Liver (tissue), 9 donors: Measurements from ENCODE around the gene APOL4. TPM values are rescaled to one million over a fixed set of nuclear protein-coding genes. Genes with fewer than 3 reads are reported as not detected.

Source experiments
- DNase-seq: peaks from one replicate; pipeline ENCODE4 v3.0.0-alpha.2; 2017; ENCODE audit warnings: low spot score
- H3K27ac ChIP-seq, 2 donors: one replicate each; pipeline ENCODE4 v1.7.0; 2013; ENCODE audit warnings: inconsistent platforms in 2 of 2, low read length in 2 of 2, control low read depth in 1 of 2, low read depth in 1 of 2, mild to moderate bottlenecking in 1 of 2
- H3K27me3 ChIP-seq, 4 donors: one replicate each; pipeline versions ENCODE4 v1.6.1 to v1.7.0; 2013; ENCODE audit warnings: low read length in 3 of 4, inconsistent platforms in 1 of 4, mild to moderate bottlenecking in 1 of 4, moderate library complexity in 1 of 4; ENCODE audit not compliant: control insufficient read depth in 4 of 4, insufficient read depth in 4 of 4
- H3K36me3 ChIP-seq, 4 donors: one replicate each; pipeline versions ENCODE4 v1.6.1 to v1.7.0; 2013; ENCODE audit warnings: low read length in 3 of 4, mild to moderate bottlenecking in 3 of 4, low read depth in 1 of 4, moderate library complexity in 1 of 4; ENCODE audit not compliant: control insufficient read depth in 4 of 4, insufficient read depth in 3 of 4
- H3K4me1 ChIP-seq, 4 donors: one replicate each; pipeline versions ENCODE4 v1.6.1 to v1.7.0; 2013; ENCODE audit warnings: low read length in 3 of 4, mild to moderate bottlenecking in 3 of 4, moderate library complexity in 1 of 4; ENCODE audit not compliant: control insufficient read depth in 4 of 4, insufficient read depth in 4 of 4
- H3K4me3 ChIP-seq, 3 donors: one replicate each; pipeline versions ENCODE4 v1.6.1 to v1.7.0; 2013; ENCODE audit warnings: low read length in 3 of 3, control low read depth in 1 of 3, low read depth in 1 of 3, mild to moderate bottlenecking in 1 of 3
- H3K9ac ChIP-seq, 2 donors: one replicate each; pipeline ENCODE4 v1.7.0; 2013; ENCODE audit warnings: low read length in 2 of 2, mild to moderate bottlenecking in 2 of 2, moderate library complexity in 2 of 2, control low read depth in 1 of 2, low read depth in 1 of 2
- H3K9me3 ChIP-seq, 4 donors: one replicate each; pipeline versions ENCODE4 v1.6.1 to v1.7.0; 2013; ENCODE audit warnings: low read length in 3 of 4; ENCODE audit not compliant: control insufficient read depth in 4 of 4
- ATF3 ChIP-seq: IDR thresholded peaks from 2 replicates; pipeline ENCODE4 v1.6.1; 2016; ENCODE audit warnings: antibody characterized with exemption
- CTCF ChIP-seq: fragments of 150-350 bp; IDR thresholded peaks from 2 replicates; pipeline ENCODE4 v1.5.1; 2017; ENCODE audit warnings: improper control_type of control experiment, low read depth, low read length; ENCODE audit not compliant: missing input control
- EGR1 ChIP-seq, 2 donors: IDR thresholded peaks; 2 replicates each; pipeline ENCODE4 v1.6.1; 2016 to 2018; ENCODE audit warnings: antibody characterized with exemption in 2 of 2, low read depth in 2 of 2
- FOXA1 ChIP-seq: IDR thresholded peaks from 2 replicates; pipeline ENCODE4 v1.6.1; 2016; ENCODE audit warnings: antibody characterized with exemption
- FOXA2 ChIP-seq: IDR thresholded peaks from 2 replicates; pipeline ENCODE4 v1.6.1; 2016; ENCODE audit warnings: antibody characterized with exemption
- GABPA ChIP-seq, 2 donors: IDR thresholded peaks in 1 of 2; conservative IDR thresholded peaks in 1 of 2; 2 replicates each; pipeline ENCODE4 v1.6.1; 2016; ENCODE audit warnings: antibody characterized with exemption in 2 of 2, mild to moderate bottlenecking in 1 of 2, moderate library complexity in 1 of 2
- HNF4A ChIP-seq, 2 donors: conservative IDR thresholded peaks; 2 replicates each; pipeline ENCODE4 v1.6.1; 2016; ENCODE audit warnings: antibody characterized with exemption in 2 of 2, mild to moderate bottlenecking in 2 of 2
- HNF4G ChIP-seq: IDR thresholded peaks from 2 replicates; pipeline ENCODE4 v1.6.1; 2016; ENCODE audit warnings: antibody characterized with exemption
- JUND ChIP-seq, 2 donors: IDR thresholded peaks; 2 replicates each; pipeline ENCODE4 v1.6.1; 2016; ENCODE audit warnings: antibody characterized with exemption in 2 of 2
- MAX ChIP-seq: IDR thresholded peaks from 2 replicates; pipeline ENCODE4 v1.6.1; 2016; ENCODE audit warnings: antibody characterized with exemption
- NR2F2 ChIP-seq: IDR thresholded peaks from 2 replicates; pipeline ENCODE4 v1.6.1; 2016; ENCODE audit warnings: antibody characterized with exemption
- RAD21 ChIP-seq, 2 donors: IDR thresholded peaks; 2 replicates each; pipeline ENCODE4 v1.6.1; 2016; ENCODE audit warnings: antibody characterized with exemption in 2 of 2, mild to moderate bottlenecking in 2 of 2
- REST ChIP-seq: IDR thresholded peaks from 2 replicates; pipeline ENCODE4 v1.6.1; 2016; ENCODE audit warnings: antibody characterized with exemption, mild to moderate bottlenecking
- RXRA ChIP-seq, 2 donors: IDR thresholded peaks; 2 replicates each; pipeline ENCODE4 v1.6.1; 2017 to 2018; ENCODE audit warnings: antibody characterized with exemption in 2 of 2, mild to moderate bottlenecking in 1 of 2
- SP1 ChIP-seq: IDR thresholded peaks from 2 replicates; pipeline ENCODE4 v1.6.1; 2018; ENCODE audit warnings: antibody characterized with exemption, mild to moderate bottlenecking
- TAF1 ChIP-seq: conservative IDR thresholded peaks from 2 replicates; pipeline ENCODE4 v1.6.1; 2016; ENCODE audit warnings: antibody characterized with exemption, mild to moderate bottlenecking
- ZBTB33 ChIP-seq: IDR thresholded peaks from 2 replicates; pipeline ENCODE4 v1.6.1; 2016; ENCODE audit warnings: antibody characterized with exemption
- WGBS: extraction: QIAGEN DNeasy Blood & Tissue Kit; methylation state at CpG from one replicate; pipeline ENCODE4 v1.1.7; 2013; 5-methylcytosine and 5-hydroxymethylcytosine counted together
- polyA plus RNA-seq, 2 donors: library from polyadenylated mRNA; stranded (reverse) in 1 of 2; unstranded in 1 of 2; fragments of 200-250 nt in 1 of 2; fragments of >200 nt in 1 of 2; fragmentation: Nextera tagmentation in 1 of 2; extraction: Ambion mirVana in 1 of 2; gene quantifications; one replicate each; pipeline versions ENCODE4 v1.2.1 to v1.2.3, GENCODE V29; 2013 to 2015
- total RNA-seq, 2 donors: library from RNA; depleted of rRNA; stranded (reverse); fragments of >200 nt; gene quantifications; one replicate each; pipeline ENCODE4 v1.2.3, GENCODE V29; 2014
- donor health status: healthy.
- donor health status: healthy.
- donor health status: healthy.
- donor health status: healthy.
- donor health status: healthy.

Gene APOL4
- total and polyA plus RNA-seq, 4 donors, result 0.59 to 2.3 (median 1.8) TPM

GRCh38 chr22:36218648-36219193 is 17.1 kb upstream of the APOL4 start:
- H3K27me3 ChIP-seq, result no peaks in the 10 kb centered on the region
- TF ChIP-seq FOXA2 (no peak), NR2F2 (no peak), TAF1 (no peak), RAD21 (IDR thresholded peaks at IDR 0.05) (no peak), SP1 (no peak), HNF4G (no peak), RXRA (IDR thresholded peaks at IDR 0.05) (no peak), EGR1 (IDR thresholded peaks at IDR 0.05; ENCODE audit: low read depth in 2 of 2) (no peak), HNF4A (conservative IDR thresholded peaks at IDR 0.05) (no peak), ZBTB33 (no peak), FOXA1 (no peak), CTCF (no peak), REST (no peak), GABPA (IDR thresholded peaks at IDR 0.05 in 1 of 2, conservative IDR thresholded peaks at IDR 0.05 in 1 of 2) (no peak), MAX (no peak), JUND (IDR thresholded peaks at IDR 0.05) (no peak), ATF3 (no peak)
- 85% methylated on average over 7 of the region's 7 CpGs for WGBS

More at GRCh38 chr22:36218648-36219193, 17.1 kb upstream of the APOL4 start:
- no peak for DNase-seq
- Histone ChIP-seq H3K36me3 (no peaks in the 10 kb centered on the region), H3K9ac (no peak overlapping the region), H3K9me3 (no peaks in the 10 kb centered on the region), H3K4me1 (peaks cover 0 to 11% (median 4%) of the 10 kb centered on the region in 4 donors), H3K4me3 (no peak overlapping the region), H3K27ac (no peak overlapping the region)
